Right renal pelvis (tissue), 4 donors: Measurements from ENCODE around the gene CD101. TPM values are rescaled to one million over a fixed set of nuclear protein-coding genes. Genes with fewer than 3 reads are reported as not detected.

Source experiments
- DNase-seq, 4 donors: peaks; one replicate each; pipeline ENCODE4 v3.0.0-alpha.2; 2013; ENCODE audit warnings: low read depth in 4 of 4, low spot score in 3 of 4, missing footprints in 1 of 4
- polyA plus RNA-seq, 4 donors: library from polyadenylated mRNA; unstranded; fragments of 120-200 nt; gene quantifications; one replicate each; pipeline ENCODE4 v1.2.1, GENCODE V29; 2013; ENCODE audit not compliant: insufficient read length in 4 of 4

The CD101 gene
- polyA plus RNA-seq, 4 donors: 1.1 to 2.1 (median 1.7) TPM

DNA sequence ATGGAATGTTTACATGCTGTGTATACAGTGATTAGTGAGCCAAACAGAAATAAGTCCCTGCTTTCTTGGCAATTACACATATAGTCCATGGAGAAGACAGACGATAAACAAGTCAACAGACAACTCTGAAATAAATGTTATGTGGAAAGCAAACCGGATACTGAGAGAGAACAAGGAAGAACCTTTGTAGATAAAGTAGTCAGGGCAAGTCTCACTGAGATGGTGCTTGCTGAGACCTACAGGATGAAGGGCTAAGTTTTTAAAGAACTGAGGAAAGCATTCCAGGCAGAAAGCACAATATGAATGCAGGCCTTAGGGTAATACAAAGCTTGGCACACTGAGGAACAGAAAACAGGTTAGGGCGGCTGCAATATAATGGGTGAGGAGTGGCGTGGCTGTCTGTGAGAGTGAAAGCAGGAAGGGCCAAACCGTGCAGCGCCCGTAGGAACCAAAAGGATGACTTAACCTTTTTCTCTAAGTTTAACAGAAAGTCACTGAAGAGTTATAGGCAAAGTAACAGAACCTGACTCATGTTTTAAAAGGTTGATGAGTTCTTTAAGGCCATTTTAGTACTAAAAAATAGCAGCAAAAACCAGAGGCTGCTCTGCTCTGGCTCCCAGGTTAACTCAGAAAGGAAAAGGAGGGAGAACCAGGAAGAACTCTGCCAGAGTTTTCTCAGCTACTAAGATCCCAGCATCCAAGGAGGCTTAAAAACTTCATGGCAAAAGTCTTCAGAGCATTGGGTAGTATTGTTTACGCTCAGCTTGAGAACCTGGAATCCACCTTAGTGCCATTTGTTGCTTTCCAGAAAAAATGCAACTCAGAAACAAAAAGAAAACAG is 49.9 kb downstream of the CD101 start:
- no peak for DNase-seq

DNA sequence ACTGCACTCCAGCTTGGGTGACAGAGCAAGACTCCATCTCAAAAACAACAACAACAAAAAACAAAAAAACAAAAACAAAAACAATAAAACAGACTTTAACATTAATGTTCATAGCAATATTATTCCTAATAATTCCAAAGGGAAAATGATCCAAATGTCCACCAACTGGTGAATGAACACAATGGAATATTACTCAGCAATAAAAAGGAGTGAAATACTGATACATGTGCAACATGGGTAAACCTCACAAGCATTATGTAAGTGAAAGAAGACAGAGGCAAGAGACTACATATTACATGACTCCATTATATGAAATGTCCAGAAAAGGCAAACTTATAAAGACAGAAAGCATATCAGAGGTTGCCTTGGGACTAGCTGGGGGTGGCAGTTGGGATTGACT is 52.5 kb downstream of the CD101 start:
- no peak for DNase-seq

DNA sequence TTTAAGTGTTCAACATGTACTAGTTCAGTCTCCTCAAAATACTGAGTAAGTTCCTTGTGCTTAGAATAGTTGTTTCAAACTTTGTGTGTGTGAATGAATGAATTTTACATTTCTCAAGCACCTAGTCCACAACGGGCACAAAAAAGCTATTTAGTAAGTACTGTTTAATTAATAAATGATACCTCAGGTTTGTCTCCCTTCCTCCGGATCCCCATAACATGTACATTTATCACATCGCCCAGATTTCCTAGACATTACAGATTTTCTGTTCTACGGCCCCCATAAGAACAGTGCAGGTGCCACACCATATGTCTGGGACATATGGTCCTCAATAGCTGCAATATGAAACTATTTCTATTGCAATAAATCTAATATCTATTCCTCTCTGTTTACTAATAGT is 57.2 kb downstream of the CD101 start:
- DNase-seq: no peak

DNA sequence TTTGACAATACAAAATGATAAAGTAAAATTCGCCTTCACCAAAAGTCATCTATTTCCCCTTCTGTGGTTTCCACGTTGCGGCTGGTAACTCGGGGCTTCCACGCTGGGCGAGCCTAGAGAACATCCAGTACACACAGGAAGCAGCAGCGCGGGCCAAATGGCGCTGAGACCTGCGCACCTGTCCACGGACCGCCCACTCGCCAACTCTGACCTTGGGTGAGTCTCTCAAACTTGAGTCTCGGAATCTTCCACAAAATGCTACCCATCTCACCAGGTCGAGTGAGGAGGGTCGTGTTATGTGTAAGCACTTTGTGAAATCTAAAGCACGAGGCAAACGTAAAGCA is 57.7 kb downstream of the CD101 start:
- peak in 2 of 4 donors; percentile 26 to 44 for DNase-seq

DNA sequence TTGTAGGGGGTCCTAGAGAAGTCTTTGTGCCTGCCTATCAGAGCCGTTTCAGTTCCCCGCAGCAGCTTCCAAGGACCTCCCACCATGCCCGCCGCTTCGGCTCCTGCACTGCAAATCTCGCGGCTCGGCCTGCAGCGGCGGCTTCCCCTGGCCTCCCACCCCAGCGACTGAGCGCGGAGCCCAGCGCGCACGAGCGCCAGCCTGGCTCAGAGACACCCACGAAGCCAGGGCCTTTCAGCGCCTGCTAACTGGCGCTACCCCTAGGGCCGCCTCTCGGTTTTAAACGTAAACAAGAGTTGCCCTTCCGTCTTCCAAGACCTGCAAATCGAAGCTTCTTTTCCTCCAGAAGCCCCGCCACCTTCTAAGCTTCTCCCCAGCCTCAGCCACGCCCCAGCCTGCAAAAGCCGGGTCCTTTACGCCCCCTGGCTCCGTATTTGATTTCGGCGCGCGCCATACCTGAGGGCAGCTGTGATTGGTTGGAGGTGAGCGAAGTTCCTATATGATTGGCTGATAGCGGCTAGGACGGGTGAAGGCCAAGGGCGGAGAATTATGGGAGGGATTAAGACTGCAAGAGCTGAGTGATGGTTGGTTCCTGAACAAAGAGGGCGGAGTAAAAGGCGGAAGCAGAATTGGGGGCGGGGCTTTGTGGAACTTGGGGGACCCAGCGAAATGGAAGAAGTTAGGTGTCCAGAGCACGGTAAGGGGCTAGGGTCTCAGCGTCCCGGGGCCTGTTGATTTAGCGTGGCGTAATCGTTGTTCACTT is 58.3 kb downstream of the CD101 start, which contains the start of gene TTF2:
Gene TTF2 (plus strand): TSS at position 649 of the 763 bp plus-strand sequence. CDS start 21 bp downstream, at position 670.
- DNase-seq: peak; percentile 89 to 97 (median 96)

DNA sequence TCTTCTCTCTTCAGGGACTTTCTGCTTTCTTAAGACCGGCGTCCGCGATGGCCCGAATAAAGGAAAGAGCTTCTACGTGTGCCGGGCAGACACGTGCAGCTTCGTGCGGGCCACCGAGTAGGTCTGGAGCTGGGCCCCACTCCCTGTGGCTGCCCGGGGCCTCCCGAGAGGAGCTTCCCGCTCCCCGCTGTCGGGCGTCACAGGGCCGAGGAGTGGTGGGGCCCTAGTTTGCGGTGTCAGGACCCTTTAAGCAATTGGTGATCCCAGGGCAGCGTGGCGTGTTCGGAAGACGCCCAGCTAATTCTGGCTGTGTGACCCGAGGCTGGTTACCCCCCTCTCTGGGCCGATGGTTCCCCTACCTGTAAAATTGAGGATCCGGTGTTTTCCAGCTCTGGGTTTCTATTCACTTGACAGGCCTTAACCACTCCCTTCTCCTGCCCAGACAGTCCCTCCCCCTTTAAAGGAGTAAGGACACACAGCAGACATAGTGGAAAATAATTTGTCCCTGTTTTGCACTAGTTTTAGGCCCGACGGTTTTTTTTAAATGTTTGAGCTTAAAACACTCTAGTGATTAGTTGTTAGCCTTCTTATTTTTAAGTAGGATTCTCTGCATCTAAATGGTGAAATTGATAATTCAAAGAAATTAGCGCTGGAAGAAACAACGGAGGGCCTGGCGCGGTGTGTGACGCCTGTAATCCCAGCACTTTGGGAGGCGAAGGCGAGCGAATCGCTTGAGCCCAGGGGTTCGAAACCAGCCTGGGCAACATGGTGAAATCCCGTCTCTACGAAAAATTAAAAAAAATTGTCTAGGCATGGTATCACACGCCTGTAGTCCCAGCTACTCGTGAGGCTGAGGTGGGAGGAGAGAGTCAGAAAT is 59.1 kb downstream of the CD101 start:
- DNase-seq: peak in 2 of 4 donors; percentile 23 to 26

DNA sequence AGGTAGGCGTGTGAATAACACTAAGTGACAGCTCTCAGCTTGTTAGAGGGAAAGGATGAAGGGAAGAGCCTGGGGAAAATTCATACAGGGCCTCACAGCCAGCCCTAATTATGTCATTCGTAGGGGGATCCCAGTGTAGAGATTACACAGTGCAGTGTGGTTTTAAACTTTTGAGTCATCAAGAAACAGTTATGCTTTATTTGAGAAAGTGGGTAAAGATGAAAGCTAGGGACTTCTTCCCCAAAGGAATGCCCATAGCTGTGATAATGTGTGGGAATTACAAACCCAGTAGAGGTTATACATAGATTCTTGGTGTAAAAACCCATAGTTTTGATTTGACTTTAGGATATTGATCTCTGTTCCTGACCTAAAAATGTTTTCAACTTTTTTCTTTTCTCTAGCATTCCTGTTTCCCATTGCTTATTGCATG is 60.4 kb downstream of the CD101 start:
- DNase-seq: no peak

DNA sequence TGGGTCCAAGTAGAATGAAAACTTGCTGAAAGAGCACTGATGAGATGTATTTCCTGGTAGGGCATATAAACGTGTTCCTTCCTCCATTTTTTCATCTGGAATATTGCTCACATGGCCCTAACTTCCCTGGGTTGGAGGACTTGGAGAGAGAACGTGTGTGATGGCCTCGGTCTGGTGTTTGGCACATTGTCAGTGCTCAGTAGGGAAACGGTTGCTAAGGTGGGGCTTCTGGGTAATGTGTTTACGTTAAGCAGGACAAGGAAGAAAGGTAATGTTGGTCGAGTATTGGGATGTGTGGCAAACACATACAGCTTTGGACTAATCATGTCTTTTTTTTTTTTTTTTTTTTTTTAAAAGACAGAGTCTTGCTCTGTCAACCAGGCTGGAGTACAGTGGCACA is 64.8 kb downstream of the CD101 start:
- DNase-seq: no peak

DNA sequence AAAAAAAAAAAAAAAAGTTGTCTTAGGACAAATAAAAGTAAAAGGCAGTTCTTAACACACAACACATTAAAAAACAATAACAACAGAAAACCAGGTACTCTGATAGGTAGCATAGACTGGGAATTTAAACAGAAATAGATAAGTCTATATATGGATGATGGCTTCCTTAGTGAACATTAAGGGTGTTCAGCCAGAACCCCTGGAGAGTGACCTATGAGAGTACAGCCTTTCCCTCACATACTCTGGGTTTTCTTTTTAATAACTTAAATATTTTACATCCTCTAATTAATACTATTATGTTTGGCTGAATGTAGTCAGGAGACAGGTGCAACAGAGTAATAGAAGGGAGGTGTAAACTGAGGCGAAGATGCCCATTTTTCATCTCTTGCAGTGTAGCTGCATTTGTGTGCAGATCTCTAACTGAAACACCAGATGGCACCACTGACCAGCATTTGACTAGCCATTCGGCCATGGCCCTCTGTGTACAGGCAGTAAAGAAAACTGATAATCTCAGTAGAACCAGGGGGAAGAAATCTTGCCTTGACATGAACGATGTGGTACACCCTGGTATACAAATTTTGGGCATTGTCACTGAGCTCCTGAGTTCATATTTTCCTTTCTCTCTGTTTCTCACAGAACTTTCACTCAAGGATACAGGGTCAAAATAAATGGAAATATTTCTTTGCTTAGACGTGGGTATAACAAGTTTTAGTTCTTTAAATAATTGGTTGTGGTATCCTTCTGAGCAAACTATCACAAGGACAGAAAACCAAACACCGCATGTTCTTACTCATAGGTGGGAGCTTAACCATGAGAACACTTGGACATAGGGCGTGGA is 66.2 kb downstream of the CD101 start:
- peak in 2 of 4 donors; percentile 29 to 32 for DNase-seq

DNA sequence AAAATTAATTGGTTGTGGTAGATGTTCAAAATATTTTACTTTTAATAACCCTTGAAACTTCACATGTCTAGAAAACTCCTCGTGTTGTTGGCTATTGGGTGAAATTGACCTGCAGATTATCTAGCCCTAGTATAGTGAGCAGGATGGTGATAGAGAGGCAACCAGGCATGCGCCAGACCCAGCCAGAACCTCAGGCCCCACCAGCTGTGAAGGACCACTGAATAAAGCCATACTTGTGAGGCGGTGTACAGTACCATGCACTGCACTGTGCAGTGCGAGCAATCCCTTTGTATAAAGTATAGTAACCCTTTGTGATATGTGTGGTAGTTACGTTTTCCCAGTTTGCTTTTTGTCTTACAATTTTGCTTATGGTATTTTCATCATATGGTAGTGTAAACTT is 67.0 kb downstream of the CD101 start:
- DNase-seq: no peak

DNA sequence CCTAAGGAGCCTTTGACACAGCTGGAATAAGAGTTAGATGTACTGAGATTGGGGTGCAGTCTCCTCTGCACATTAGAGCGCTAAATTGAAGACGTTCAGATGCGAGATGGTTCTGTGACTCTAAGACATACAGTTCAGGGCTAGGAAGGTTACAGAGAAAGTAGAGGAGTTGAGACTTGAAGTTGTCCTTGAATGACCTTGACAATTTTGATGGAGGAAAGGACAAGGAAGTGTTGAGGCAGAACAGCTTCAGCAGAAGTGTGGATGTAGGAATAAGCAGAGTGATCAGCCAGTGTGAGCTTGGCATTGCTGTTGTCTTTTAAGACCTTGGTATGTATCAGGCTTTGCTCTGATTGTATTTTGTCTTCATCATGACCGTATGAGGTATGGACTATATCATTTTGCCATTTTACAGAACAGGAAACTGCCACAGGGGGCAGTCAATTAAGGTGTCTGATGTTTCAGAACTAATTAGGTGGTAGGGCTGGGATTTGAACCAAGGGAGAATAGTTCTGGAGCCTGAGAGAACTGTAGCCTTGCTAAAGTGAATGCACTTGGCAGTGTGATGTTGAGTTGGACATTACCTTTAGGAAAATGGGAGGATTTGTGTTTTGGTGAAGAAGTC is 67.8 kb downstream of the CD101 start:
- DNase-seq: no peak

DNA sequence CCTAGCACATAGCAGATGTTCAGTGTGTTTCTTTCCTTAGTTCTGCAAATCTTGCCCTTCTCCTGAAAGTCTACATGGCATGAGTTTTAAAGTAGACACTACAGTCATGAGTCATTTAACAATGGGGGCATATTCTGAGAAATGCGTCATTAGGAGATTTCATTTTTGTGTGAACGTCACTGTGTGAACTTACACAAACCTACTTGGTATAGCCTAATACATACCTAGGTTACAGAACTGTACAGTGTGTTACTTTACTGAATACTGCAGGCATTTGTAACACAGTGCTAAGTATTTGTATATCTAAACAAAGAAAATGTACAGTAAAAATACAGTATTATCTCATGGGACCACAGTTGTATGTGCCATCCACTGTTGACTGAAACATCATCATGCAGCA is 68.6 kb downstream of the CD101 start:
- DNase-seq: no peak

DNA sequence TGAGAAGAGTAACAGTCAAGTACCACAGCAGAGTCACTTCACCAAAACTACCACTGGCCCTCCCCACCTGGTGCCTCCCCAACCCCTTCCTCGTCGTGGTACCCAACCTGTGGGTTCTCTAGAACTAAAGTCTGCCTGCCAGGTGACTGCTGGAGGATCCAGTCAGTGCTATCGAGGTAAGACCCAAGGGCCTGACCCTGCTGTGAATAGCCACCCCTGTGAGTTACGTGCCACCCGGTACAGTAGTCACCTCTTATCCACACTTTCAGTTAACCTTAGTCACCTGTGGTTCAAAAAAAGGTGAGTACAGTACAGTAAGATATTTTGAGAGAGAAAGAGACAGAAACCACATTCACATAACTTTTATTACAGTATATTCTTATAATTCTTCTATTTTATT is 75.1 kb downstream of the CD101 start:
- DNase-seq: no peak

DNA sequence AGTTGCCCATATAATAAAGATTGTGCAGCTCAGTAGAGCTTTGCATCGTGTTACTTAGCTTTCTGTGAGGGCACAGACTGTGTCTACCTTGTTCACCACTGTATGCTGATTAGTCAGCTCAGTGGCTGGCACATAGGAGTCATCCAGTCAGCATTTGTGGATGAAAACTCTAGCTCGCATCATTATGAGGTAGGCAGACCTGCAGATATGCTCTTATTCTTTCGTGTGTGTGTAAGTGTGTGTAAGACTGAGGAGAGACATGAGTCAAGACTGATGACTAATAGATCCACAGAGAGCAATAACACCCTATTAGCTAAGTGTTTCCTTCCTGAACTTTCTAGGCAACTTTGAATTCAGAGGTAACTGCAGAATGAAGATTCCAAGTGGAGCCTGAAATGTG is 75.7 kb downstream of the CD101 start:
- DNase-seq: no peak

DNA sequence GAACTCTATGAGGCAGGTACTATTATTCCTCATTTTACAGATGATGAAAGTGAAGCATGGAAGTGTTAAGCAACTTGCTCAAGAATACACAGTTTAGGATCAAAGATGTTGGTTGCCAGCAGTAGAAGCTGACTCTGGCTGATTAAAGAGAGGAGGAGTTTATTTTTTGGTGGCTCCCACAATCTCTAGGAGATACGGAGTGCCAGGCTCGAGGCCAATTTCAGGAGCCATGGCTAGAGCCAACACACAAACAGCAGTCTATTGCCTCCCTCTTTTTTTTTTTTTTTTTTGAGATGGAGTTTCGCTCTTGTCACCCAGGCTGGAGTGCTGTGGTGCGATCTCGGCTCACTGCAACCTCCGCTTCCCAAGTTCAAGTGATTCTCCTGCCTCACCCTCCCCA is 78.2 kb downstream of the CD101 start:
- no peak for DNase-seq

DNA sequence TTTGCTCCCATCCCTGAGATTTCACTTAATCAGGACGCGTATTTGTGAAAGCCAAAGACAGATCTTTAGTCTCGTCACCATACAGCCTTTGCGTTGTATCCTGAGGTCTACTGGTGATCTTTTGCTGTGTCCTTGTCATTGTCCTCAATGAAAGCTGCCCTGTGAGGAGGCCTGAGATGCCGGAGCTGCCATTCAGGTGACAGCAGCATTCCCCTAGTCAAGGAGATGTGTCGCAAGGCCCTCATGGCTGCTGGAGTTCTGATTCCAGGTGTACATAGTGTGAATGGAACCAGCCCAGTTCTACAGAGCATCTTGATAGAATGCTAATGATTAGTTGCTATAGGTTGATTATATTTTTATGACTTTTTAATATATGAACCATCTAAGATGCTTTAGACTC is 82.7 kb downstream of the CD101 start:
- no peak for DNase-seq
